OCI-LY7 (cell line): Measurements from ENCODE around the gene C1QL2. TPM values are rescaled to one million over a fixed set of nuclear protein-coding genes. Genes with fewer than 3 reads are reported as not detected.

Source experiments
- BruUV-seq: library from RNA; stranded (reverse); fragments of 400-500 nt; replicated peaks from 2 replicates; lab custom pipeline; 2021; lab: Mats Ljungman, UMichigan
- CTCF ChIA-PET: fragments of 300-600 bp; sonication (Branson Sonifier 250); formaldehyde crosslinking; loops from one replicate; lab custom pipeline; 2022; ENCODE audit warnings: antibody characterized with exemption; ENCODE audit not compliant: unreplicated experiment; lab: Charles Lee
- POLR2A ChIA-PET: fragments of 300-600 bp; sonication (Branson Sonifier 250); formaldehyde crosslinking; loops from one replicate; lab custom pipeline; 2022; ENCODE audit warnings: antibody characterized with exemption; lab: Charles Lee
- DNase-seq: peaks from one replicate; pipeline ENCODE4 v3.0.0-alpha.2; 2015; ENCODE audit warnings: low spot score
- H2AFZ ChIP-seq: fragments of 200-600 bp; sonication (generic), shearing (Covaris generic); 2 replicates; pipeline ENCODE4 v1.6.1; 2014; ENCODE audit warnings: mild to moderate bottlenecking, antibody characterized with exemption, low read length, moderate library complexity
- H3K27ac ChIP-seq: fragments of 200-600 bp; sonication (generic); 2 replicates; pipeline ENCODE4 v1.5.1; 2014; ENCODE audit warnings: mixed run types, low read depth, mild to moderate bottlenecking, moderate library complexity, low read length, inconsistent platforms; ENCODE audit not compliant: poor library complexity, severe bottlenecking
- H3K36me3 ChIP-seq: fragments of 200-600 bp; sonication (generic); 2 replicates; pipeline ENCODE4 v1.6.1; 2014; ENCODE audit warnings: mild to moderate bottlenecking, antibody characterized with exemption, low read length, moderate library complexity, mixed read lengths; ENCODE audit not compliant: insufficient read depth
- H3K4me1 ChIP-seq: fragments of 200-600 bp; sonication (generic); 2 replicates; pipeline ENCODE4 v1.5.1; 2014; ENCODE audit warnings: mild to moderate bottlenecking, low read length; ENCODE audit not compliant: insufficient read depth, poor library complexity, severe bottlenecking
- H3K4me2 ChIP-seq: fragments of 200-600 bp; sonication (generic); 2 replicates; pipeline ENCODE4 v1.6.1; 2014; ENCODE audit warnings: mild to moderate bottlenecking, low read length
- H3K4me3 ChIP-seq: fragments of 200-600 bp; sonication (generic); 2 replicates; pipeline ENCODE4 v1.5.1; 2014; ENCODE audit warnings: mild to moderate bottlenecking, low read depth, low read length; ENCODE audit not compliant: poor library complexity, severe bottlenecking
- H3K79me2 ChIP-seq: fragments of 200-600 bp; sonication (generic); 2 replicates; pipeline ENCODE4 v1.6.1; 2016; ENCODE audit warnings: low read depth, mild to moderate bottlenecking, low read length, moderate library complexity, mixed read lengths; ENCODE audit not compliant: insufficient read depth
- H3K9me2 ChIP-seq: fragments of 200-600 bp; sonication (generic); 2 replicates; pipeline ENCODE4 v1.6.1; 2016; ENCODE audit warnings: mild to moderate bottlenecking, low read length, mixed read lengths; ENCODE audit not compliant: insufficient read depth
- H3K9me3 ChIP-seq: fragments of 200-600 bp; sonication (generic); 2 replicates; pipeline ENCODE4 v1.6.1; 2014; ENCODE audit warnings: mild to moderate bottlenecking, mixed run types, low read length, mixed read lengths
- H4K20me1 ChIP-seq: fragments of 200-600 bp; sonication (generic); 2 replicates; pipeline ENCODE4 v1.6.1; 2014; ENCODE audit warnings: mild to moderate bottlenecking, antibody characterized with exemption, low read length, moderate library complexity, mixed read lengths; ENCODE audit not compliant: insufficient read depth
- CTCF ChIP-seq: fragments of 200-600 bp; sonication (generic); conservative IDR thresholded peaks from 2 replicates; pipeline ENCODE4 v1.5.1; 2014; ENCODE audit warnings: mild to moderate bottlenecking, antibody characterized with exemption, low read length, moderate library complexity, mixed read lengths
- EZH2phosphoT487 ChIP-seq: fragments of 200-600 bp; sonication (generic); IDR thresholded peaks from 2 replicates; pipeline ENCODE4 v1.6.1; 2018; ENCODE audit warnings: low read depth, borderline replicate concordance, mild to moderate bottlenecking, mixed run types, antibody characterized with exemption, low read length, moderate library complexity, mixed read lengths
- intact Hi-C: fragments of 100-400 bp; cut with micrococcal nuclease; formaldehyde crosslinking; loops from one replicate; pipeline ENCODE4 v1.10.0; 2022; ENCODE audit not compliant: unreplicated experiment
- total RNA-seq, 2 experiments: library from RNA; depleted of rRNA in 1 of 2; stranded (reverse); fragments of >200 nt in 1 of 2; shearing (Covaris generic) in 1 of 2; gene quantifications; 2 replicates each; pipeline ENCODE4 v1.2.3, GENCODE V29; 2014 to 2022

C1QL2 gene
- total RNA-seq, 2 experiments from 2014 or later: not detected

- intact Hi-C loops: no loop called here
- Histone ChIP-seq H3K4me1 (no peaks in the 10 kb centered on the region), H3K9me3 (no peaks in the 10 kb centered on the region), H3K4me2 (no peak overlapping the region), H3K36me3 (no peaks in the 10 kb centered on the region), H4K20me1 (no peaks in the 10 kb centered on the region), H3K27ac (no peak overlapping the region), H3K9me2 (no peaks in the 10 kb centered on the region), H3K79me2 (no peaks in the 10 kb centered on the region), H3K4me3 (no peak overlapping the region), H2AFZ (no peak overlapping the region)
- POLR2A ChIA-PET: no interaction called here
- BruUV-seq: no TSS peak
- CTCF ChIA-PET: no interaction called here
- DNase-seq: no peak
- TF ChIP-seq EZH2phosphoT487 (no peak), CTCF (no peak)
Measured at GRCh38 chr2:119180892-119181291, 22.3 kb upstream of the C1QL2 start.

GRCh38 chr2:119179991-119180390 lies 21.4 kb upstream of the C1QL2 start:
- BruUV-seq: no TSS peak
- DNase-seq: no peak
- Histone ChIP-seq H2AFZ (no peak overlapping the region), H3K9me2 (no peaks in the 10 kb centered on the region), H3K4me1 (no peaks in the 10 kb centered on the region), H3K79me2 (no peaks in the 10 kb centered on the region), H3K36me3 (no peaks in the 10 kb centered on the region), H3K9me3 (no peaks in the 10 kb centered on the region), H3K27ac (no peak overlapping the region), H3K4me2 (no peak overlapping the region), H3K4me3 (no peak overlapping the region), H4K20me1 (no peaks in the 10 kb centered on the region)
- intact Hi-C loops: no loop called here
- POLR2A ChIA-PET: no interaction called here
- CTCF ChIA-PET: no interaction called here
- no peak for TF ChIP-seq CTCF

- H3K9me2 ChIP-seq: no peaks in the 10 kb centered on the region
- H3K27ac ChIP-seq: no peak overlapping the region
- H4K20me1 ChIP-seq: no peaks in the 10 kb centered on the region
- no peaks in the 10 kb centered on the region for H3K79me2 ChIP-seq
- no TSS peak for BruUV-seq
- DNase-seq: no peak
- no peaks in the 10 kb centered on the region for H3K4me1 ChIP-seq
- intact Hi-C loops: no loop called here
- H2AFZ ChIP-seq: no peak overlapping the region
- H3K36me3 ChIP-seq: no peaks in the 10 kb centered on the region
- CTCF ChIA-PET: interaction anchor here (0.9 kb wide), 1 partner anchor 297 kb away, joined by 3 read pairs; no protein-coding TSS in a partner anchor
- H3K9me3 ChIP-seq: no peaks in the 10 kb centered on the region
- TF ChIP-seq EZH2phosphoT487: no peak
- no peak for TF ChIP-seq CTCF
- no peak overlapping the region for H3K4me3 ChIP-seq
- POLR2A ChIA-PET: interaction anchor here (0.9 kb wide), 2 partner anchors 14 to 134 kb away, joined by 3 read pairs; no protein-coding TSS in a partner anchor
- no peak overlapping the region for H3K4me2 ChIP-seq
Measured at GRCh38 chr2:119179202-119179601, 20.7 kb upstream of the C1QL2 start.
